ENCODE measurements around the gene CDRT4. TPM values are rescaled to one million over a fixed set of nuclear protein-coding genes. Genes with fewer than 3 reads are reported as not detected.

CDRT4 gene
- total RNA-seq, 1 donor from 2014 or later: 4.8 TPM

- no peak for DNase-seq (ENCODE audit: extremely low read depth, low read depth, low spot score)
Measured at GRCh38 chr17:15436473-15437302, 30.7 kb downstream of the CDRT4 start.

- no peak for DNase-seq (ENCODE audit: extremely low read depth, low read depth, low spot score)
Measured at GRCh38 chr17:15434956-15435355, 32.5 kb downstream of the CDRT4 start.

DNA sequence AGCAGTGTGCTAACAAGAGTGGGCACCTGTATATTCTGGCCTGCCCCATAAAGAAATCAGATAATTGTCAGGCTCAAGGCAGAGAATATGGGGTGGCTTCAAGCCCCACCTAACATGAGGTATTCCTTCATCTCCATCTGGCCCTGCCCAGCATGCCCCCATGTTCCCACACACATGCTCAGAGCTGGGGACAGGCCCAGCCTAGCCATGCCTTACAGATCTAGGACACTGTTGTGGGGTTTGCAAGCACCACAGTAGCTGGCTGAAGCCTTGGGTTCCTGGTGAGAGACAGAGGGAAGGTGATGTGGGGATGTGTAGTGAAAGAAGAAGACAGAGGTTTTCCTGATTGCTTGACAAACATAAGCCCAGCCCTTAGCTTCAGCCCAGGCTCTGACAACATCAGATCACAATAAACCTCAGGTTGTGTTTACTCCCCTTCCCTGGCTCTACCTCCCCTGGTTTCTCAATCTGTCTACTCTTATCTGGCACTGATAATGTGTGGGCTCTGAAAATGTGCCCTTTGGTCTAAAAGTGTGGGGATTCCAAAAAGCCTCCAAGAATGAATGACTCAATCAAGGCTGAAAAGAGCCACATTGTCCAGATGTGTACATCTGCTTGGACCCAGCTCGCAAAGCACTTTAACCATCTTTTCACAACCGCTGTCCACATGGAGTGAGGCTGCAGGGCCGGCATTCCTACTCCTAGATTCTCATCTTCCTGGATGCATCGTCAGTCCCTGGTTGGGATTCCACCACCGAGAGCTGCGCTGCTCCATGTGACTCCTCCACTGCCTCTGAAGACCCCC, 34.4 kb downstream of the CDRT4 start:
- no peak for DNase-seq (ENCODE audit: extremely low read depth, low read depth, low spot score)

DNA sequence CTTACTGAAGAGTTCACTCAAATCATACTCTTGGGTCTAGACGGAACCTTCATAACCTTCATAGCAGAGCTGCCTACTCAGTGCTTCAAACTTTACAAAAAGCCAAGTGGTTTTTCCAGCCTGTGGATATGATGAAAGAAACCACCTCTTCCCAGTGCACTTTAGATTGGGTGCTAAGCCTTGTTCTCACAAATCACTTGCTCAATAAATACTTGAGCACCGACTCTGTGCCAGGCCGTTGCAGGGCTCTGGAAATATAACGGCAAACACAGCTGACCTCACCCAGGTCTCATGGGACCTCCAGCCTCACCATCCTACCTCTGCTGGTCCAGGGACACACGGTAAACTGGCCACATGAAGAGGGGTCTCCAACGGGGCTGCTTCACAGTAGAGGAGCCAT, 35.7 kb downstream of the CDRT4 start:
- no peak for DNase-seq (ENCODE audit: extremely low read depth, low read depth, low spot score)

DNA sequence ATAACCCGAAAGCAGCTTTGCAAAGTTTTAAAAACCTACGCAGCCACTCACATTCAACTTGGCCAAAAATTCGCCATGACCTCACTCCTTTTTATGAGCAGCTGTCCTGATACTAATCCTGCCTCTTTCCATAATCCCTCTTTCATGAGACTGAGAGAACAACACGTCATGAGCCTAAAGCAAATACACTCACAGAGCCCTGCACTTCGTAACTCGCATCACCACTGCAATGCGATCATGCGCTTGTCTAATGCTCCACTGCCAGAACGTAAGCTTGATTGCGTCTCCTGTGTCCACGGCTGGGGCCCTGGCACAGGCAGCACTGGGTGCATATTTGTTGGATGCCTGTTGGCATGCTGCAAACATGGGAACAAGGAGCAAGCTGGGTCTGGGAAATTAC, 36.2 kb downstream of the CDRT4 start:
- DNase-seq (ENCODE audit: extremely low read depth, low read depth, low spot score): no peak

GRCh38 chr17:15424521-15424920, 42.9 kb downstream of the CDRT4 start:
- DNase-seq (ENCODE audit: extremely low read depth, low read depth, low spot score): no peak

DNA sequence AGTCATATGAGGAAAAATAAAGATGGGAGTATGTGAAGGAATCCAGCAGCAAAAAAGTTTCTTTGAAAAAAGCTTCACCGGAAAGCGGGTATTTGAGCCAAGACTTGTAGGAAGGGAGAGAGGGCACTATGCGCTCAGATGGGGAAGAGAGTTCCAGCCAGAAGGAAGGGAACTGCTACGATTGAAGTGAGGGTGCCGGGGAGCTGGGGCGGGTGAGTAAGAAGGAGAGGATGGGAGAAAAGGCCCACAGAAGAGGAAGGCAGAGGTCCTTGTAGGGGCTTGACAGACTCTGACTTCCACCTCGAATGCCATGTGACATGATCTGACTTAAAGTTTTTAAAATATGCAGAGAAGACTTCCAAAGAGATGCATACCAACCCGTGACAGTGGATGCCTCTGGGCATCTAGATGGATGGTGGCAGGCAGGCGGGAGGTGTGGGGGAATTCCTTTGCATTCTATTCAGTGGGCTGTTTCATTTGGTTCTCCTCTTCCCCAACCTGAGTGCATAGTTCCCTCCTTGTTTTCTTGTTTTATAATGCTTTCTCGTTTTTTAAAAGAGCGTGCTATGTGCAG, 44.9 kb downstream of the CDRT4 start:
- no peak for DNase-seq (ENCODE audit: extremely low read depth, low read depth, low spot score)

- DNase-seq (ENCODE audit: extremely low read depth, low read depth, low spot score): no peak
Measured at GRCh38 chr17:15418781-15419180, 48.6 kb downstream of the CDRT4 start.

- DNase-seq (ENCODE audit: extremely low read depth, low read depth, low spot score): no peak
Measured at GRCh38 chr17:15414532-15415306, 52.7 kb downstream of the CDRT4 start.

GRCh38 chr17:15413101-15413771, 54.2 kb downstream of the CDRT4 start:
- DNase-seq (ENCODE audit: extremely low read depth, low read depth, low spot score): no peak

DNA sequence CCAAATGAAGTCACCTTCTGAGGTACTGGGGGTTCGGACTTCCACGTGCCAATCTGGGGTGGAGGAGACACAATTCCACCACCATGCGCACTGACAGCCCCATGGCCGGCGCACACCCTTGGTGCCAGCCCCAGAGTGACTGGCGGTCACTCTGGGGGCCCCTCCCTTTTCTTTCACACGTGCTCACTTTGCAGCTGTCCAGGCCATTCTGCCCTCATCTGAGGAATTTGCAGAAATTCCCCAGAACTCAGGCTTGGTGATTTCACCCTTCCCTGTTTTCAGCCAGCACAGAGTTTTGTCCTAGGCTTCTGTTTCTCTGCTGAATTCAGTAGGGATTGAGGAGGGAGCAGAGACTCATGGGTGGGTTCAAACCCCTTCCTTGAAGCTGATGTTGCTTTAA, 54.8 kb downstream of the CDRT4 start:
- no peak for DNase-seq (ENCODE audit: extremely low read depth, low read depth, low spot score)

GRCh38 chr17:15411384-15412198, 55.8 kb downstream of the CDRT4 start:
- DNase-seq (ENCODE audit: extremely low read depth, low read depth, low spot score): no peak

- DNase-seq (ENCODE audit: extremely low read depth, low read depth, low spot score): no peak
Measured at GRCh38 chr17:15409721-15410250, 57.6 kb downstream of the CDRT4 start.

DNA sequence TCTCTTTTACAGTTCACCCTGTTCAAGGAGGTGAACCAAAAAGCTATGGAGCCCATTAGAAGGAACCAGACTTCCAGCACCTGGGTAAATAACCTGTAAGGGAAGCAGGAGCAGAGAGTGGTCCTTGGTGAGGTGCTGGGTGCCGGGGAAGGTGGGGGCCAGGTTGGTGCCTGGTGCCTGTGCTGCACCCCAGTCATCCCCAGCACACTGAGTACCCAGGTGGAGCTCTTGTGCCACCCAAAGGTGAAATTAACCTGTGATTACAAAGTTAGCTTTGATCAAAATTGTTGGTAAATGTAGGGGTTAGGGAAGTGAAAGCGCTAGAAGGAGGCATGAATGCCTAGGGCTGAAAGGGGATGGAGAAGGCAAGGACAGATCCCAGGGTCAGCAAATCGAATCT, 58.6 kb downstream of the CDRT4 start:
- DNase-seq (ENCODE audit: extremely low read depth, low read depth, low spot score): no peak

DNA sequence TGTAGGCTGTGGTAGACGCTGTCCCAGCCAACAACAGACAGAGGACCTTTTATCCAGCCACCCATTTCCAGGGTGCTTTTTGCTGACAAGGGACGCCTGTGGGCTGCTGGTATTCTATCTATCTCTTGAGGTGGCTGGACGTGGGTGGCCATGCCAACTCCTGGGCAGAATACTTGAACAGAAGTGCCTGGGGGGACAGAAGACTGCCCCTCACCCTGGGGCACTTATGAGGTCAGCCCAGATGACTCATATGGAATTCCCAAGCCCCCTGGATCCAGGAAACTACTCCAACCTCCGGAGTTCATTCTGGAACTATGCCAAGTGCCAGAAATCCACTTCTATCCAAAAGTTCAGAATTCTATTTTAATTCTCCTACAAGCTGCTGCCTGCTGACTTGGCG, 61.3 kb downstream of the CDRT4 start:
- DNase-seq (ENCODE audit: extremely low read depth, low read depth, low spot score): no peak

GRCh38 chr17:15405058-15405415, 62.4 kb downstream of the CDRT4 start:
- DNase-seq (ENCODE audit: extremely low read depth, low read depth, low spot score): no peak

DNA sequence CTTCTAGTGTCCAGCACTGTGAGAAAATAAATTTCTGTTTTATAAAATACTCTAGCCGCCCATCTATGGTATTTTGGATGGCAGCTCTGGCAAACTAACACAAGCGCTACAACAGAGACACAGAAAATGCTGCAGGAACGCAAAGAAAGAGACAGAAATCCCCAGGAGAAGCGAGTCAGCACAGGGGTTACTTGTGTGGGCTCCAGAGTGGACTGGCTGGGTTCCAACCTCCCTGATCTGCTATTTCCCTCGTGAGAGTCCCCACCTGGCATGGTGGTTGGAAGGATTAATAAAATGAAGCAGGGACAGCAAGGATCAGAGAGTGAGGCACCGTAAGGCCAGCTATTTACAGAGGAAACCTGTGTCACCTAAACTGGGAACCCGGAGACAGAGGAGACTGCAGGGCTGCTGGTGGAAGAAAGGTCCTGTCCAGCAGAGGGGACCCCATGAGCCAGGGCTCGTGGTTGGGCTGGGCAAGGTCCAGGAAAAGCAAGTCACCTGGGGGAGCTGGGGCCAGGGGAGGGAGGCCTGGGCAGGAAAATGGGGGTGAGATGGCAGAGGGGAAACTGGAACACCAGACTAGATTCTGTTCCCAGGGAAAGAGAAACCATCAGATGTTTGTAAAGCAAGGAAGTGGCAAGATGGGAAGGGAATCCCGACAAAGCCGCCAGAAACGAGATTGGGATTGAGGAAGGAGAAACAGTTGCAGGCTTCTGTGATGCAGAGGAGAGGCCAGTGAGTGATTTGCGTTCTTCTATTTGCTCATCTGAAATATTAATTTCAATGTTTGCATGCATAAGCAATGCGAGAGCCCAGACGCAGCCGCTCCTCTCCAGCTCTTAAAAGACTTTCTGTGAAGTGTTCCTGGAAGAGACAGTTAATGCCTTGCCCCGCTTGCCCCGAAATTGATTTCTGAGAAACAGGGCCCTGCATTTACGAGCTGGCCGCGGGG, 63.0 kb downstream of the CDRT4 start:
- DNase-seq (ENCODE audit: extremely low read depth, low read depth, low spot score): no peak

DNA sequence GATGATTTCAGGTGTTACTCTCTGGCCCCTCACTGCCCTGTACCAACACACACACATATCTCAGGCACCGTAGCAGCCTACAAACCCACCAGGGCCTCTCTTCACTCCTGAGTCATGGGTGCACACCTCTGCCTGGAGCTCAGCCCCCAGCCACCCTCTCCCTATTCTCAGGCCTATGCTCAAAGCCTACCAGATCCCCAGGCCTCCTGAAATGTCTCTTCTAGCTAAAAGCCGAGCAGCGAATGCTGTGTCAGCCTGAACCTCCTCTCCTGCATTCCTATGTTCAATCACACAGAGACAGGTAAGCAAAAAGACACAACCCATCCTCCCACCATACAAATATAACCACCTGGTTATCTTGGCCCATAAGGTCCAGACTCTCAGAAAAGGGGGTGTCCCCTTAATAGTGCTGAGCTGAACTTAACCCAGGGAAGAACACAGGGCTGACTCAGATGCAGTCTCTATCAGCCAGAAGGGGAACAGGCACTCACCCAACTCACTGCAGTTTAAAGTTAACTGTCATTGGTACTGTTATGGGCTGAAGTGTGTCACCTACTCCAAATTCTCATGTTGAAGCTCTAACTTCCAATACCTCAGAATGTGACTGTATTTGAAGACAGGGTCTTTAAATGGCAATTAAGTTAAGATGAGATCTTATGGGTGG, 64.0 kb downstream of the CDRT4 start:
- no peak for DNase-seq (ENCODE audit: extremely low read depth, low read depth, low spot score)
